ENCODE measurements around the gene ZNF681.
"Not testable (repeated sequence)": the region's sequence is repeated elsewhere in the genome, so short reads cannot be mapped to it uniquely, and the experiment has no call there.

Gene ZNF681

GRCh38 chr19:23758187-23759074 lies at the start of gene ZNF681:
Gene ZNF681 (minus strand): TSS chr19:23758891. CDS start chr19:23758749, 142 bp downstream.
- DNase-seq, result peak; percentile 80 to 82

GRCh38 chr19:23804676-23805075 lies 46.0 kb upstream of the ZNF681 start:
- no peak for DNase-seq

- no peak for DNase-seq
Measured at GRCh38 chr19:23802290-23802689, 43.6 kb upstream of the ZNF681 start.

GRCh38 chr19:23801803-23802202 lies 43.1 kb upstream of the ZNF681 start:
- DNase-seq, result no peak

- DNase-seq, result no peak
Measured at GRCh38 chr19:23800868-23801267, 42.2 kb upstream of the ZNF681 start.

- DNase-seq, result no peak
Measured at GRCh38 chr19:23800271-23800670, 41.6 kb upstream of the ZNF681 start.

GRCh38 chr19:23799321-23799720 lies 40.6 kb upstream of the ZNF681 start:
- DNase-seq, result peak; percentile 7 to 14

- DNase-seq, result no peak
Measured at GRCh38 chr19:23795462-23795861, 36.8 kb upstream of the ZNF681 start.

- DNase-seq, result no peak
Measured at GRCh38 chr19:23792784-23793183, 34.1 kb upstream of the ZNF681 start.

GRCh38 chr19:23790641-23791488 lies 32.2 kb upstream of the ZNF681 start:
- DNase-seq, result no peak

- DNase-seq, result no peak
Measured at GRCh38 chr19:23789246-23789645, 30.6 kb upstream of the ZNF681 start.

- no peak for DNase-seq
Measured at GRCh38 chr19:23788411-23788810, 29.7 kb upstream of the ZNF681 start.

GRCh38 chr19:23787106-23787505 lies 28.4 kb upstream of the ZNF681 start:
- DNase-seq, result no peak

GRCh38 chr19:23785982-23786381 lies 27.3 kb upstream of the ZNF681 start:
- no peak for DNase-seq

GRCh38 chr19:23784274-23784673 lies 25.6 kb upstream of the ZNF681 start:
- no peak for DNase-seq

- no peak for DNase-seq
Measured at GRCh38 chr19:23783636-23784035, 24.9 kb upstream of the ZNF681 start.

- DNase-seq, result no peak
Measured at GRCh38 chr19:23779645-23780044, 21.0 kb upstream of the ZNF681 start.

GRCh38 chr19:23778566-23778965 lies 19.9 kb upstream of the ZNF681 start:
- no peak for DNase-seq

- not testable (repeated sequence) for DNase-seq
Measured at GRCh38 chr19:23778036-23778435, 19.3 kb upstream of the ZNF681 start.

GRCh38 chr19:23777216-23777615 lies 18.5 kb upstream of the ZNF681 start:
- no peak for DNase-seq

GRCh38 chr19:23776507-23777205 lies 18.0 kb upstream of the ZNF681 start:
- no peak for DNase-seq

GRCh38 chr19:23774524-23774971 lies 15.9 kb upstream of the ZNF681 start:
- DNase-seq, result no peak

- no peak for DNase-seq
Measured at GRCh38 chr19:23774106-23774505, 15.4 kb upstream of the ZNF681 start.

Measured in activated CD4-positive, alpha-beta T cell treated with anti-CD3 and anti-CD28 coated beads for 4 hours (primary cell).